AG08396 (cell line): ENCODE results near the gene IGSF9.
"Not testable (repeated sequence)": the region's sequence is repeated elsewhere in the genome, so short reads cannot be mapped to it uniquely, and the experiment has no call there.

Experiments
- DNase-seq: peaks from one replicate; pipeline ENCODE4 v3.0.0; 2012; ENCODE audit warnings: low spot score, mixed read lengths

The IGSF9 gene

GRCh38 chr1:159920202-159920601 is 25.2 kb downstream of the IGSF9 start:
- DNase-seq, result no peak

- no peak for DNase-seq
These were observed 26.1 kb downstream of the IGSF9 start for GRCh38 chr1:159919236-159919865.

DNA sequence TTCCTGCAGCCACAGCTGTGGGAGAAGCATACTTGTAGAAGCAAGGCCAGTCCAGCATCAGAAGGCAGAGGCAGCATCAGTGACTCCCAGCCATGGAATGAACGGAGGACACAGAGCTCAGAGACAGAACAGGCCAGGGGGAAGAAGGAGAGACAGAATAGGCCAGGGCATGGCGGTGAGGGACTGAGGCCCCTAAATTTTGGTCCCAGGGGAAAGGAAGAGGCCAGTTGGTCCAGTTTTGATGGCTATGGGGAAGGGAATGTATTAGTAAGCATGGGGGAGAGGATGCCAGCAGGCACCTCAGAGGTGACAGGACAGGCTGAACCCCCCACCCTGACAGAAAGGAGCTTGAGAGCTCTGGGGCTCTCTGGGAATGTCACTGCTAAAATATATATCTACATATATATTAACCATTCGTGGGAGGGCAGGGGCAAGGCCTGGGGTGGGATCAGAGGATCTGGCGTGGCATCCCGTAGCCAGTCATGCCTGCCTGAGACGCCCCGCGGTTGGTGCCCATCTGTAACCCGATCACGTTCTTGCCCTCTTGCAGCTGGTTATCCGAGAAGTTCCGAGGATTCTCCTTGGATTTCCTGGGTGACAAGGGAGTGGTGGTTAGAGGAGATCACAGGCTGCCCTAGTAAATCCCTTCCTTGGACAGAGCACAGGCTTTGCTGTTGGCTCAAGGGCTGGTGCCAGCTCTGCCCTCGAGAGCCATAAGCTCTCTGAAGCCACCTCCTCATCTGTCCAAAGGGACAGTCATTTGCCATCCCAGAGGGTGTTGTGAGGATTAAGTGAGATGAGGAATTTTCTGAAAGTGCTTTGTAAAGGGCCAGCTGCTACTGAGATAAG is 26.8 kb downstream of the IGSF9 start:
- no peak for DNase-seq

DNA sequence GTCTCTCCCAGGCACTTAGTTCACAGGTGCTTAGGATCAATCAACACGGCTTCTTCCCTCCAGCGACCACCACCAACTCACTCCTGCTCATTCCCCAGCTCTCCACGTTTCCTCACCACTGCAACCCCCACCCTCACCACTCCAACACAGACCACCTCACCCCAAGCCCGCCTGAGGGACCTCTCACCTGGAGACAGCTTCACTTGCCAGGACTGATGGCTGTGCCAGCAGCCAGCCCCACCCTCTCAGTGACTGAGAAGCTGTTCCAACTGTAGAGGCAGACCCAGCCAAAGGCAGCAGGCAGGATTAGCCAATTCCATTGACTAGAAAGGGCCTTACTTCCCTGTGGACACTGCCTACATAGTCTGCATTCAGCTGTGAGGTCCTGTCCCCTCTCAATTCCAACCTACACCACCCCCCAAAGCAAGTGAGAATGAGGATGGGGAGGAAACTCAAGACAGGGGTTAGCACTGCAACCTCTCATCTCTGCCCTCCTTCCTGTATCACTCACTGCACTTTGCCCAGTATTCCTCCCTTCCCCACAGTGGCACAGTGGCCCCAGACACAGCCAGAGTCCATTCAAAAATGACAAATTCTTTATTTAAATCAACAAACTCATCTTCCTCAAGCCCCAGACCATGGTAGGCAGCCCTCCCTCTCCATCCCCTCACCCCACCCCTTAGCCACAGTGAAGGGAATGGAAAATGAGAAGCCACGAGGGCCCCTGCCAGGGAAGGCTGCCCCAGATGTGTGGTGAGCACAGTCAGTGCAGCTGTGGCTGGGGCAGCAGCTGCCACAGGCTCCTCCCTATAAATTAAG is 27.7 kb downstream of the IGSF9 start:
- no peak for DNase-seq

DNA sequence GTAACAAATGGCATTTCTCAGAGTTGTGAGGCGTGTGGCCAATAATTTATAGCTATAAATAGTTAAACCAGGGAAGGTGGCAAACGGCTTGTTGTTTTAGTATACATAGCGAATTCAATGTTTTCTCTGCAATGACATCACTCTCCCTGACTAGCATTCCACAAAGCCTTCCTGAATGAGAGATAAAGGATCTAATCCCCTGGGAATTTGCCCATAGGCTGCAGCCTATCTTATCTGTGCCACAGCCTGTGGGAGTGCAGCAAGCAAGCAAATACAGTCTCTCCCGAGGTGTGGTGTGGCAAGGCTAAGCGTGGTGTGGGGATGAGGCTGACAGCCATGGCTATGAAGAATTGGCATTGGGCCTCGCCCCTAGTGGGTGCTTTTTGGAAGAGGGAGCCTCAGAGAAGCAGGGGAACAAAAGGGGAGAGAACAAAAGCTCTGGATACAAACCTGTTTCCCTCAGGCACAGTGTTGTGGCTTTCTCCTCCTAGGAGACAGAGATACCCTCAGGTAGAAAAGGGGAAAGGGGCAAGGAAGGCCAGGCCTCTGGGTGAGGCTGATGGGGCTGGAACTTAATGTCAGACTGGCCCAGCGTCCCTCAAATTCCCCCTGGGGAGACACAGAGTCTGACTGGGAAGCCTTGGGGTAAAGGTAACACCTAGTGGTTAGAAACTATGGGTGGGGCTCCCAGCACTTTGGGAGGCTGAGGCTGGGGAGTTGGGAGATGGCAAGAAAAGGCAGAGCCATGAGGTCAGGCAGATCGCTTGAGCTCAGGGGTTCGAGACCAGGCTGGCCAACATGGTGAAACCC is 29.0 kb downstream of the IGSF9 start:
- peak; percentile 56 for DNase-seq

GRCh38 chr1:159915571-159916241 is 29.7 kb downstream of the IGSF9 start:
- no peak for DNase-seq

DNA sequence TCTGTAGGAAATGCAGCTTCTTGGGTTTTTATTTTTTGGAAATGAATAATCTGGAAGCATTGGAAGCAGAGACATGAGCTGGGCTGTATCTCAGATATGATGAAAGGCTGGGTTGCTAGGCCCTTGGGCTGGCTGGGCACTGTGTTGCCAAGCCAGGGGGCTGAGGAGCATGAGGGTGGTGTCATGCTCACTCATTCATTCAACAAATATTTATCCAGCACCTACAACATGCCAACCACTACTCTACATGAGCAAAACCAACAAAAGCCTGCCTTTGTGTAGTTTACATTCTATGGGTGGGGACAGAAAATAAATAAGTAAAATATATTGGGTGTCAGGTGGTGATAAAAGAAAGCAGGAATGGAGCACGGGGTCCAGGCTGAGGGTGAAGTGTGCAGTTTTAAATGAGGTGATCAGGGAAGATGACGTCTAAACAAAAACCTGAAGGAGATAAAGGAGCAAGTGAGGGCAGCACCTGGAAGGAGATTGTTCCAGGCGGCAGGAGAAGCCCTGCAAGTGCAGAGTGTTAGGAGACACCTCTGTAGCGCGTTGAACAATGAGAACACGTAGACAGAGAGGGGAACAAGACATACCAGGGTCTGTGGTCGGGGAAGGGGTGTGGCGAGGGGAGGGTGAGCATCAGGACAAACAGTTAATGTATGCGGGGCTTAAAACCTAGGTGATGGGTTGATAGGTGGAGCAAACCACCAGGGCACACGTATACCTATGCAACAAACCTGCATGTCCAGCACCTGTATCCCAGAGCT is 31.0 kb downstream of the IGSF9 start:
- no peak for DNase-seq

DNA sequence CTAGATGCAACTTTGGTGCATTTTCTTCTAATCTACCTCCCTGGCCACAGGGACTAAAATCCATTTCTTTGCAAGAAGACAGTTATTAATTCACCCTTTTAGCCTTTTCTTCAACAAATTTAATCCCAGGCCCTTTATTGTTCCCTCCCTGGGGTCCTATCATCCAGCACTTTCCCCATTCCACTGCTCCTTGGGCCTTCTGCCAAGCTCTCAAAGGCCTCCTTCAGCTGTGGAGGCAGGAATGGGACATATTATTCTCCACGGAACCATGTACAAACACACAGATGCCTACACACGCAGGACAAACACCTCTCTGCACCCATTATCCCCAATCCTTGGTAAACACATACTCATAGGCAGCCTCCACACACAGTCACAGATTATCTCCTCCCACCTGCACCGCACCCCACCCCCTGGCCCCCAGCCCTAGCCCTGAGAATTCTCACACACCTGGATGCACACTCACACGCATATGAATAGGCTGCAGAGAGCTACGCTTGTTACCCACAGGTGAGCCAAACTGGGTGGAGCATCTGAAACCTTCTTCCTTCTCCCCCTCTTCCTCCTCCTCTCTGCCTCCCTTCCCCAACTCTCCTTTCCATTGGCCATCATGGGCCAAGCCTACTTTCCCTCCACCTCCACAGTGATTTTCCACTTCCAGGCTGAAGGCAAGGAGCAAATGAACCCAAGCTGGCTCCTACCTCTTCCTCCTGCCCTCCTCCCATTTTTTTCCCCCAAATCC is 31.8 kb downstream of the IGSF9 start:
- no peak for DNase-seq

GRCh38 chr1:159911326-159912070 is 33.9 kb downstream of the IGSF9 start:
- DNase-seq, result no peak

GRCh38 chr1:159908031-159908940 is 37.1 kb downstream of the IGSF9 start:
- no peak for DNase-seq

- no peak for DNase-seq
These were observed 38.5 kb downstream of the IGSF9 start for GRCh38 chr1:159906960-159907359.

GRCh38 chr1:159904036-159904435 is 41.4 kb downstream of the IGSF9 start:
- not testable (repeated sequence) for DNase-seq

DNA sequence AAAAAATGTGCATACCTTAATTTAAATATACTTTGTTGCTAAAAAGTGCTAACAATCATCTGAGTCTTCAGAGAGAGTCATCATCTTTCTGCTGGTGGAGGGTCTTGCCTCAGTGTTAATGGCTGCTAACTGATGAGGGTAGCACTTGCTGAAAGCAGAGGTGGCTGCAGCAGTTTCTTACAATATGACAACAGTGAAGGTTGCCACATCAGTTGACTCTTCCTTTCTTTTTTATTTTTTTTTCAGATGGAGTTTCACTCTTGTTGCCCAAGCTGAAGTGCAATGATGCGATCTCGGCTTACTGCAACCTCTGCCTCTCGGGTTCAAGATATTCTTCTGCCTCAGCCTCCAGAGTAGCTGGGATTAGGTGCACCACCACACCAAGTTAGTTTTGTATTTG is 42.9 kb downstream of the IGSF9 start:
- no peak for DNase-seq

GRCh38 chr1:159900755-159901360 is 44.6 kb downstream of the IGSF9 start:
- DNase-seq, result no peak

DNA sequence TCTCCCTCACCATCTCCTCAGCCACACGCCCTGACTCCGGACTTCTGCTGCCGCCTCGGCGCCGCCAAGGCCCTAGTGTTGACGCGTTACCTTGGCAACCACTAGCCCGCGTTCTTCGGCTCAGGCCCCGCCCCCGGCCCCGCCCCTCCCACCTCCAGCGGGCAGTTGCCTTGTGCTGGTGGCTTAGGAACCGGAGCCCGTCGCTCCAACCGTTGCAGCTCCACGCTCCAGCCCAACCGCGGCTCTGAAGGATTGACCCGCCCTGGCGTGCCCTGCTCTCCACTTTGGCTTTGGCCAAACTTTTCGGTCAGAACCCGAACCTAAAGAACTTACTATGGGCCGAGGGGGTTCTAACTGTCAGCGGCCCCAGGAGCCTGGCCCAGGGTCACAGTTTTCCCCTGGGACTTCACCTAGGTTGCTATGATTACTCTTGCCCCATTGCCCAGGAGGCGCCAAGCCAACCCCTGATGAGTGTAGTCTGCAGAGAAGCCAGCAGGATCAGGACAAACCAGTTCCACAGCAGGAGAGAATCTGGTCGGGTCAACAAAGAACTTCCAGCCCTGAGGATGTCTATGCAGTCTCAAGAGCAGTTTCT is 45.2 kb downstream of the IGSF9 start, which contains the start of gene CFAP45:
Gene CFAP45 (minus strand): TSS at position 80 of the 595 bp plus-strand sequence. CDS start 67 bp downstream, at position 13.
- peak; percentile 84 for DNase-seq

GRCh38 chr1:159899634-159900033 is 45.8 kb downstream of the IGSF9 start:
- not testable (repeated sequence) for DNase-seq

DNA sequence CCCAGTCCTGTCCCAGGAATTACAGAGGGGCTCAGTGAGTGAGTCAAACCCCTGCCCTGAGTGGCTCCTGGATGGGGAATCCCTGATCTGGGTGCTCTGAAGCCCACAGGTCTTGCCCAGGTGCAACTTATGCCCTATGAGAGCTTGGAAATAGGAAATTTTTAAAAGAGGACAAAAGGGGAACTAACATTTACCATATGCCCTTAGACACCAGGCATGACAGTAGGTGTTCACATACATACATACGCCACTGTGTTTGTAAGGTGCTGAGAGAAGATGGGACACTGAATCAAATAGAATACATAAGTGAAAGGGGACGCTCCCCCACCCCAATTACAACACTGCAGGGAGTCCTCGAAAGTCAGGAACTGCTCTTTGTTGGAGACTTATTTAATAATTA is 46.9 kb downstream of the IGSF9 start:
- DNase-seq, result no peak
